Right ventricle myocardium superior (tissue), 1 donor: ENCODE measurements around the gene FEM1A. TPM values are rescaled to one million over a fixed set of nuclear protein-coding genes. Genes with fewer than 3 reads are reported as not detected.
A peak's percentile ranks its signal among the peaks of the same experiment; 100 is the strongest.
"Not testable (repeated sequence)": the region's sequence is repeated elsewhere in the genome, so short reads cannot be mapped to it uniquely, and the experiment has no call there.

ENCODE experiments used
- ATAC-seq: fragments of 200-7000 bp; cut with Tn5 transposase; one replicate; pipeline ENCODE4 v1.9.1; 2020; ENCODE audit warnings: mild to moderate bottlenecking; ENCODE audit not compliant: poor library complexity
- DNase-seq: peaks from one replicate; pipeline ENCODE4 v3.0.0-alpha.2; 2020
- intact Hi-C: fragments of 100-400 bp; cut with DNase I; formaldehyde crosslinking; loops from one replicate; pipeline ENCODE4 v1.11.2; 2022
- total RNA-seq: library from RNA; stranded (reverse); fragmentation: NEBNext Ultra II Directional; extraction: Animal tissue kit (Norgen Biotek cat#: 25700); gene quantifications from one replicate; pipeline ENCODE4 v1.2.1, GENCODE V29; 2021
- donor health status: DM: no; HTN: yes; CAD: no; lungs with severe emphysema.

The FEM1A gene
- total RNA-seq, 1 donor from 2014 or later, result 47.6 TPM

DNA sequence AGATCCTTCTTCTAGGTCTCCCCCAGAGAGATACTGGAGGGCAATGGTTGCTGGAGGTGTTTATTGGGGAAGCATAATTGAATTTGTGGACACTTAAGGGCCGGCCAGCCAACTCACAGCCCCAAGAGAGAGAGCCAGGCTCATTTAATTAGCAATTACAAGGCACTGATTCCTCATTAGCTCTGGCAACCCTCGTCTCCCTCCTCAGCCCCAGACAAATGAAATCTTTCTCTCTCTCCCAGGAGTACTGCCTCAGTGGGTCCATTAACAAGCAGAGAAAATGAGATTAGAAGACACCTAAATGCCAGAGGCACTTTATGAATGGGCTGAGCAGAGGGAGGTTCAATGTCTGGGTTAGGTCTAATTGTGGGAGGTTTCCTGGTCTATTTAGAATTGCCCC lies 19.0 kb upstream of the FEM1A start:
- intact Hi-C loops, result no loop called here
- DNase-seq, result no peak
- no peak for ATAC-seq

DNA sequence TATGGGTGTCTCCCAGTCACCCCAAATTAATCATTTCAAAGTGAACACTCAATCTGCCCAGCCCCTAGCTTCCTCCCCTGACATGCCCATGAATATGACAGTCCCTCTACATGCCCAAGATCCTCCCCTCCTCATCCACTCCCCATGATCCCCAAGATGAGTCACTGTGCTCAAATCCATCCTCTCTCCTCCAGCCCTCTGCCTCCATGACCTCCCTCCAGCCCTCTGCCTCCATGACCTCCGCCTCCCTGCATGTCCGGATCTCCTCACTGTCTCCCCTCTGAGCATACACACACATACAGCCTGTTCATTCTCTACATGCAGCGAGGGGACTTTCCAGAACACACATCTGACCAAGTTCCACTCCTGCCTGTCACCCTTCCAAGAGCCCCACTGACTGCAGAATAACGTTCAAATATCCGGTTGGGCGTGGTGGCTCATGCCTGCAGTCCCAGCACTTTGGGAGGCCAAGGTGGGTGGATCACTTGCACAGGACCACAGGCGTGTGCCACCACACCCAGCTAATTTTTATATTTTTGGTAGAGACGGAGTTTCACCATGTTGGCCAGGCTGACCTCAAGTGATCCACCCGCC lies 18.4 kb upstream of the FEM1A start:
- intact Hi-C loops, result no loop called here
- no peak for ATAC-seq

DNA sequence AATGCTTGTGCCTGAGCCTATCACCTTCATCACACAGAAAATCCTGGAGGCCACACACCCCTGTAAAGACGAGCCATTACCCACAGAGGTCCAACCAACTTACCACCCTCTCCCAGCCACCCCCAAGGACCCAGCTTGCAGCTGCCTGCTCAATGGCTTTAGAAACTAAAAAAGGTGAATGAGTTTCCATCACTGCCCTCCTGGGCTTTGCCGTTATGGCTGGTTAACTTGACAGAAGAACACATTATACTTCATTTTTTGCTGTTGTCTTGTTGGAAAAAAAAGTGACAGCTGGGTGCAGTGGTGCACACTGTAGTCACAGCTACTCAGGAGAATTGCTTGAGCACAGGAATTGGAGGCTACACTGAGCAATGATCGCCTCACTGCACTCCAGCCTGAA lies 17.4 kb upstream of the FEM1A start:
- DNase-seq (no peak), ATAC-seq (no peak)
- intact Hi-C loops, result no loop called here

More for the DNA sequence above, 18.4 kb upstream of the FEM1A start:
- no peak for DNase-seq

DNA sequence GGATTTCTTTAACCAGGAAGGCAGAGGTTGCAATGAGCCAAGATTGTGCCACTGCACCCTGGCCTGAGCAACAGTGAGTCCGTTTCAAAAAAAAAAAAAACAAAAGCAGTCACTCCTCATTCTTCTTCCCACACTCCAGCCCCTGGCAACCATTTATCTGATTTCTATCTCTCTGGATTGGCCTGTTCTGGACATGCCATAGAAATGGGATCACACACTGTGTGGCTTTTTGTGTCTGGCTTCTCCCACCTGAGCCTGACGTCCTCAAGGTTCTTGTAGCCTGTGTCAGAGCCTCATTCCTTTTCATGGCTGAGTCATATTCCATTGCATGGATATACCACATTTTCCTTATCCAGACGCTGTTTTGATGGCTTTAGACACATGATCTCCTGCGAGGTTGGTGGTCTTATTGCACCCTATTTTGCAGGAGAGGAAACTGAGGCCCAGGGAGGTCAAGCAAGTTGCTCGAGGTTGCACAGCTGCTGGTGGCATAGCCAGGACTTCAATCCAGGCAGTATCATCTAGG lies 15.8 kb upstream of the FEM1A start:
- DNase-seq (no peak), ATAC-seq (no peak)
- intact Hi-C loops, result no loop called here

DNA sequence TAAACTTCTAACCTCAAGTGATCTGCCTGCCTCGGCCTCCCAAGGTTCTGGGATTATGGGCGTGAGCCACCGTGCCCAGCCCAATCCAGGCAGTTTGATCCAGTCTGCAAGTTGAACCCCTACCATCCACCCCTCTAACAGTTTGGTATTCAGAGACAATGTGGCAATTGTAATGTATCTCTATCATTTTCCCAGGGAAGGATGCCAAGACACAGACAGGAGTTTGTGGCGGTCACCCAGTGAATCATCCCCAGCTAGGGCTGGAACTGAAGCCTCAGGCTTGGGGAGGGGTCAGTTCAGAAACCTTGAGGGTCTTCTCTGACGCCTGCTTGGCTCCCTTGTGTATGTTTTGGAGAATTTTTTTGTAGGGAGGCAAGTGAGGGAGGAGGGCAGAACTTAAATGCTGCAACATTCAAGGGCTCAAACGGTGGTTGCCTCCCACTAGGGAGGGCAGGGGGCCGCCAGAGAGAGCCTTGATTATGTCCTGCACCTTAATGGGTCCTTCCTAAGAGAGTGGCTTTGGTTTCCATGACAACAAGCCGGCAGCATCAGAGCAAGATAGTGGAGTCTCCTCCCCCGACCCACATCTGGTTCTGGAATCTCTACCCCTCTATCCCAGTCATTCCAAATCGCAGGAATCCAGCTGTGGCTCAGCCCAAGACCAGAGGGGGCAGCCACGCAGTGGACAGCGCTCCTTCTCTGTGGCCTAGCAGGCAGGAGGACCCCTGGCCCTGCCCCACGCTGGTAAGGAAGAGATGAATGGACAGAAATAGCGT lies 14.9 kb upstream of the FEM1A start:
- DNase-seq (no peak), ATAC-seq (no peak)
- intact Hi-C loops, result no loop called here

DNA sequence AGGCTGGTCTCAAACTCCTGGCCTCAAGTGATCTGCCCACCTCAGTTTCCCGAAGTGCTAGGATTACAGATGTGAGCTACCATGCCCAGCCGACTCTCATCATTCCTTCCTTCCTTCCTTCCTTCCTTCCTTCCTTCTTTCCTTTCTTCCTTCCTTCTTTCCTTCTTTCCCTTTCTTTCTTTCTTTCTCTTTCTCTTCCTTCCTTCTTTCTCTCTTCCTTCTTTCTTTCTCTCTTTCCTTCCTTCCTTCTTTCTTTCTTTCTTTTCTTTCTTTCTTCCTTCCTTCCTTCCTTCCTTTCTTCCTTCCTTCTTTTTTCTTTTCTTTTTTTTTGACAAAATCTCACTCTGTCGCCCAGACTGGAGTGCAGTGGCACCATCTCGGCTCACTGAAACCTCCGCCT lies 13.4 kb upstream of the FEM1A start:
- ATAC-seq, intact Hi-C loops, DNase-seq: not testable (repeated sequence)

DNA sequence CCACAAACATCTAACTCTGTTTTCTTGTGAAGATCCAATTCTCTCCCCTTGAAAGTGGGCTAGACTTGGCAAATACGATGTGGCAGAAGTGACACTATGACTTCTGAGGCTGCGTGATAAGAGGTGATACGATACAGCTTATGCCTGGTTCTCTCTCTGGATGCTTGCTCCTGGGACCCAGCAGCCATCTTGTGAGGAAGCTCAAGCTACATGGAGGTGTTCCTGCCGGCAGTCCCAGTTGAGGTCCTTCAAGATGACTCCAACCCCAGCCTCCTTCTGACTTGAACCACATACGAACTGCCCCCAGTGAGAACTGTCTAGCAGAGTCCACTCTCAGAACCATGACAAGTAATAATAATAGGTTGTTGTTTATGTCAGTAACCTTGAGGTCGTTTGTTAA lies 10.7 kb upstream of the FEM1A start:
- ATAC-seq (no peak), DNase-seq (no peak)
- intact Hi-C loops, result no loop called here

DNA sequence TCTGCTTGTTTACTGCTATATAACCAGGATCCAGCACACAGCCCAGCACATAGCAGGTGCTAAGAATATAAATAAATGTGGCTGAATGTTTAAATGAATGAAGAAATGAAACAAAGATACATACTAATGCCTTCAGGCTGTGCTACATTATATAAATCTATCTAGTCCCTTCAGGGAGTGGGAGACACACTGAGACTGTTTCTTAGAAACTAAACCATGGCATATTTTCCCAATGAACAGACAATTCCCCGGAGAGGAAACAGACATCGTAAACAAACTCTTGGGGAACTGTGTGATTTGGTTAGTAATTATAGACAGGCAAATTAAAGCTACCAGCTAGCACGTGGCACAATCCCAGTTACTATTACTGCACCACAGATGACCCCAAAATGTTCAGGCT lies 9.7 kb upstream of the FEM1A start:
- DNase-seq (no peak), ATAC-seq (no peak)
- intact Hi-C loops, result no loop called here

DNA sequence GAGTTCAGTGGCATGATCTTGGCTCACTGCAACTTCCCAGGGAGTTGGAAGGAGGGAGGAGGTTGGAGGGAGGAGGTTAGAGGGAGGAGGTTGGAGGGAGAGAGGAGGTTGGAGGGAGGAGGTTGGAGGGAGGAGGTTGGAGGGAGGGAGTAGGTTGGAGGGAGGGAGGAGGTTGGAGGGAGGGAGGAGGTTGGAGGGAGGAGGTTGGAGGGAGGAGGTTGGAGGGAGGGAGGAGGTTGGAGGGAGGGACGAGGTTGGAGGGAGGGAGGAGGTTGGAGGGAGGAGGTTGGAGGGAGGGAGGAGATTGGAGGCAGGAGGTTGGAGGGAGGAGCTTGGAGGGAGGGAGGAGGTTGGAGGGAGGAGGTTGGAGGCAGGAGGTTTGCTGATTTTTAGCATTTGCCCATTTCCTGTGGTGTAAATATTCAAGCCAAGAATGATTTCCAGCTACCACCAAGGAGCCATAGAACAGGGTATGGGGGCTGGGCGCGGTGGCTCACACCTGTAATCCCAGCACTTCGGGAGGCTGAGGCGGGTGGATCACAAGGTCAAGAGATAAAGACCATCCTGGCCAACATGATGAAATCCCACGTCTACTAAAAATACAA lies 5.0 kb upstream of the FEM1A start:
- not testable (repeated sequence) for DNase-seq, ATAC-seq
- intact Hi-C loops, result loop anchor here (5.0 kb wide), 1 partner anchor 54 kb away; no protein-coding TSS in a partner anchor

DNA sequence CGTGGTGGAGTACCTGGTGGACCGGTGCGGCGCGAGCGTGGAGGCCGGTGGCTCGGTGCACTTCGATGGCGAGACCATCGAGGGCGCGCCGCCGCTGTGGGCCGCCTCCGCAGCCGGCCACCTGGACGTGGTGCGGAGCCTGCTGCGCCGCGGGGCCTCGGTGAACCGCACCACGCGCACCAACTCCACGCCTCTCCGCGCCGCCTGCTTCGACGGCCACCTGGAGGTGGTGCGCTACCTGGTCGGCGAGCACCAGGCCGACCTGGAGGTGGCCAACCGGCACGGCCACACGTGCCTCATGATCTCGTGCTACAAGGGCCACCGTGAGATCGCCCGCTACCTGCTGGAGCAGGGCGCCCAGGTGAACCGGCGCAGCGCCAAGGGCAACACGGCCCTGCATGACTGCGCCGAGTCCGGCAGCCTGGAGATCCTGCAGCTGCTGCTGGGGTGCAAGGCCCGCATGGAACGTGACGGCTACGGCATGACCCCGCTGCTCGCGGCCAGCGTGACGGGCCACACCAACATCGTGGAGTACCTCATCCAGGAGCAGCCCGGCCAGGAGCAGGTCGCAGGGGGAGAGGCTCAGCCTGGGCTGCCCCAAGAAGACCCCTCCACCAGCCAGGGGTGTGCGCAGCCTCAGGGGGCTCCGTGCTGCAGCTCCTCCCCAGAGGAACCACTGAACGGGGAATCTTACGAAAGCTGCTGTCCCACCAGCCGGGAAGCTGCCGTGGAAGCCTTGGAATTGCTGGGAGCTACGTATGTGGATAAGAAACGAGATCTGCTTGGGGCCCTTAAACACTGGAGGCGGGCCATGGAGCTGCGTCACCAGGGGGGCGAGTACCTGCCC lies 708 bp downstream of the FEM1A start:
- intact Hi-C loops, ATAC-seq, DNase-seq: not testable (repeated sequence)

DNA sequence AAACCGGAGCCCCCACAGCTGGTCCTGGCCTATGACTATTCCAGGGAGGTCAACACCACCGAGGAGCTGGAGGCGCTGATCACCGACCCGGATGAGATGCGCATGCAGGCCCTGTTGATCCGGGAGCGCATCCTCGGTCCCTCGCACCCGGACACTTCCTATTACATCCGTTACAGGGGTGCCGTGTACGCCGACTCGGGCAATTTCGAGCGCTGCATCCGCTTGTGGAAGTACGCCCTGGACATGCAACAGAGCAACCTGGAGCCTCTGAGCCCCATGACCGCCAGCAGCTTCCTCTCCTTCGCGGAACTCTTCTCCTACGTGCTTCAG lies 1.3 kb downstream of the FEM1A start:
- DNase-seq, ATAC-seq, intact Hi-C loops: not testable (repeated sequence)

DNA sequence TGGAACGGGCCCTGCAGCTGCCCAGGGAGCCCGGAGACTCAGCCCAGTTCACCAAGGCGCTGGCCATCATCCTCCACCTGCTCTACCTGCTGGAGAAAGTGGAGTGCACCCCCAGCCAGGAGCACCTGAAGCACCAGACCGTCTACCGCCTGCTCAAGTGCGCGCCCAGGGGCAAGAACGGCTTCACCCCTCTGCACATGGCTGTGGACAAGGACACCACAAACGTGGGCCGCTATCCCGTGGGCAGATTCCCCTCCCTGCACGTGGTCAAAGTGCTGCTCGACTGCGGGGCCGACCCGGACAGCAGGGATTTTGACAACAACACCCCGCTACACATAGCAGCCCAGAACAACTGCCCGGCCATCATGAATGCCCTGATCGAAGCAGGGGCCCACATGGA lies 1.7 kb downstream of the FEM1A start:
- DNase-seq, intact Hi-C loops, ATAC-seq: not testable (repeated sequence)

DNA sequence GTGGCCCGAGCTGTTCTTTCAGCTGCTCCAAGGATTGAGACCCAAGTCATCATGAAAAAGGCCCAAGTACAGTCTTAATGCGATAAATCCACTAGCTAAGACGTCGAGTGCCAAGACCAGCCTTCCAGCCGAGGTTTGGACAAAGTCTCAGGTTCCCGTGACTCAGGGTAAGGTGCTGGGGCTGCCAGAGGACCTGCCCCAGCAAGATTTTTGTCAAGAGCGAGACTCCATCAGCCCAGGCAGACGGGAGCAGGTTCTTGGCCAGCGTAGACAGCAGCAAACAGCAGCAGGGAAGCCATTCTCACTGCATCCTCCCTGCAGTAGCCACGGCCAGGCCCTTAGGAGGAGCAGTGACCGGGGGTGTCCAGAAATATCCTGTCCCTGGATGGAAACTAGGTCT lies 3.4 kb downstream of the FEM1A start:
- DNase-seq (no peak), ATAC-seq (no peak)
- intact Hi-C loops, result no loop called here

DNA sequence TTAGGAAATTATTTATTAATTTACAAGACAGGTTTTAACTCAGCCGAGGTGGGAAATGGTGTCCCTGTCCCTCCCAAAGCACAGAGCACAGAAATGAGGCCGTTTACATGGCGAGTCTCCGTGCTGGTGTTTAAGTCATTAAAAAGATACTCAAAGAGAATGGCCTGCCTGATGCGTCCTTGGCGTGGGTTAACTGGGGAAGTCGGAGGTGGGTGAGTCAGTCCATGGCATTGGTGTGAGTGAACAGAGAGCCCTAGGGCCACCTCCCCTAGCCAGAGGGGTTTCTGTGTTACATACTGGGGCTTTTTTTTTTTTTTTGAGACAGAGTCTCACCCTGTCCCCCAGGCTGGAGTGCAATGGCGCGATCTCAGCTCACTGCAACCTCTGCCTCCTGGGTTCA lies 3.9 kb downstream of the FEM1A start:
- intact Hi-C loops, result no loop called here
- no peak for DNase-seq
- no peak for ATAC-seq

DNA sequence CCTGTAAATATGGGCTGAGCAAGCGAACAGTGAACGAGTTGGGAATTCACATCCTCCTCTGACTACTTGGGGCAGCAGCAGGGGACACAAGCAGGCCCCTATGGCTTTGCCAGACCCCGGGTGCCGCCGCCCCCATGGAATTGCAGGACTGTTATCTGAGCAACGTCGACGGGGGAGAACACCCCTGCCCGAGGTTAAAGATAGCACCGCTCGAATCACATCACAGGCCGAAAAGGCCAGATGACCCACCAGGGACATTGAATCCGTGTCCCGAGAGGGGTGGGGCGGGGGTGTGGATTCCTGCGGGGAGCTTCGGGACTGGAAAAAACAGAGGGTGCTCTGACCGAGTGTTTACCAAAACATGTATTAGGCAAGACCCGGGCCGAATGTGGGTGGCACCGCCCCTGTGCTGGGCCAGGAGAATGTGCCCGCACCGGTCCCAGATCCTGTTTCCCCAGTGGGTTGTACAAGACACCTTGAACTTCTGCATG lies 9.1 kb downstream of the FEM1A start:
- intact Hi-C loops, result loop anchor here (5.0 kb wide), 1 partner anchor 68 kb away; no protein-coding TSS in a partner anchor
- DNase-seq, result peak; percentile 62
- ATAC-seq, result peak; percentile 50

DNA sequence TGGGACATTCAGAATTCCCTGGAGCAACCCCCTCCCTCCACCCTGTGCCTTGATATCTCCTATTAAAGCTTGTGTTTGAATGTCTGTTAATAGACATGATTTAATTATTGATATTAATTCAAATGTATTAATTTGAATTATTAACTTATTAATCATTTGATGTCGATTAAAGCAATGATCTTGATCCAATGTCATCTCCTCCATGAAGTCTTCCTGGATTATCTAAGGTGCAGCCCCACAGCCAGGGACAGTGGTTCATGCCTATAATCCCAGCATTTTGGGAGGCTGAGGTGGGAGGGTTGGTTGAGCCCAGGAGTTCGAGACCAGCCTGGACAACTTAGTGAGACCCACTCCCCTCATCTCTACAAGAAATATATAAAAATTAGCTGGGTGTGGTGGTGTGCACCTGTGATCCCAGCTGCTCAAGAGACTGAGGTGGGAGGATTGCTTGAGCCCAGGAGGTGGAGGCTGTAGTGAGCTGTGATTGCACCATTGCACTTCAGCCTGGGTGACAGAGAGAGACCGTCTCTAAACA lies 9.6 kb downstream of the FEM1A start:
- no peak for ATAC-seq
- no peak for DNase-seq
- intact Hi-C loops, result loop anchor here (5.0 kb wide), 1 partner anchor 69 kb away; no protein-coding TSS in a partner anchor

DNA sequence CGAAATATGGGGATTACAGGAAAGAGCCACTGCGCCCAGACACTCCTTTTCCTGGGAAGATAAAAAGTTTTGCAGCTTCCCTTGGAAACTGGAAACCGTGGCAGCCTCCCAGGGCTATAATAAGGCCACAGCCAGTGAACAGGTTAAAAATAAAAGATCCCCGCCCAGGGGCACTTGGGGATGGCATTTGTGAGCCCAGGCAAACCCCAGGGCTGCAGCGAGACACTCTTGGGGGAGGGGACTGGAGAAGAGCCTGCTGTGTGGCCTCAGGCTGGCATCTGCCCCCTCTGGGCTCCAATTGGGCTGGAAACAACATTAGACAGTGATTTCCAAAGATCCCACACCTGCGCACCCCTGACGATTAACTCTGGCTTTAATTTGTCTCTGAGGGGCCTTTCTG lies 11.2 kb downstream of the FEM1A start:
- ATAC-seq (peak; percentile 89), DNase-seq (peak; percentile 75)
- intact Hi-C loops, result loop anchor here (5.0 kb wide), 1 partner anchor 70 kb away; no protein-coding TSS in a partner anchor
